HFFc6 (cell line): ENCODE measurements around the gene CACNG1. TPM values are rescaled to one million over a fixed set of nuclear protein-coding genes. Genes with fewer than 3 reads are reported as not detected.
"Not testable (repeated sequence)": the region's sequence is repeated elsewhere in the genome, so short reads cannot be mapped to it uniquely, and the experiment has no call there.

Experiments used
- DNase-seq: peaks from one replicate; pipeline ENCODE4 v3.0.0-alpha.2; 2018
- H3K27ac Mint-ChIP-seq: 2 replicates; pipeline ENCODE4 v1.8.0; 2020; ENCODE audit warnings: mild to moderate bottlenecking, mixed read lengths
- H3K27me3 Mint-ChIP-seq: 2 replicates; pipeline ENCODE4 v1.8.0; 2021; ENCODE audit warnings: mild to moderate bottlenecking, moderate library complexity, mixed read lengths; ENCODE audit not compliant: insufficient read depth
- H3K36me3 Mint-ChIP-seq: 2 replicates; pipeline ENCODE4 v1.8.0; 2021; ENCODE audit warnings: low read depth, mixed read lengths
- H3K4me1 Mint-ChIP-seq: 2 replicates; pipeline ENCODE4 v1.8.0; 2020; ENCODE audit warnings: low read depth, mixed read lengths
- H3K4me3 Mint-ChIP-seq: 2 replicates; pipeline ENCODE4 v1.8.0; 2020; ENCODE audit warnings: mild to moderate bottlenecking, moderate library complexity, mixed read lengths
- H3K9me3 Mint-ChIP-seq: 2 replicates; pipeline ENCODE4 v1.8.0; 2020; ENCODE audit warnings: mild to moderate bottlenecking, mixed read lengths
- total RNA-seq, 6 experiments: library from RNA; stranded (reverse); fragmentation: NEBNext Ultra II Directional; extraction: Animal tissue kit (Norgen Biotek cat#: 25700); gene quantifications; 2 replicates in 1 of 6; 3 replicates in 5 of 6; pipeline ENCODE4 v1.2.3, GENCODE V29; 2021
- TF ChIP-seq, protein P1 (sequence below): fragments of 200-600 bp; sonication (generic); IDR thresholded peaks from 2 replicates; pipeline ENCODE4 v1.5.0; 2021; ENCODE audit warnings: antibody characterized with exemption, mild to moderate bottlenecking

Gene CACNG1
- total RNA-seq, 6 experiments from 2014 or later = not detected

DNA sequence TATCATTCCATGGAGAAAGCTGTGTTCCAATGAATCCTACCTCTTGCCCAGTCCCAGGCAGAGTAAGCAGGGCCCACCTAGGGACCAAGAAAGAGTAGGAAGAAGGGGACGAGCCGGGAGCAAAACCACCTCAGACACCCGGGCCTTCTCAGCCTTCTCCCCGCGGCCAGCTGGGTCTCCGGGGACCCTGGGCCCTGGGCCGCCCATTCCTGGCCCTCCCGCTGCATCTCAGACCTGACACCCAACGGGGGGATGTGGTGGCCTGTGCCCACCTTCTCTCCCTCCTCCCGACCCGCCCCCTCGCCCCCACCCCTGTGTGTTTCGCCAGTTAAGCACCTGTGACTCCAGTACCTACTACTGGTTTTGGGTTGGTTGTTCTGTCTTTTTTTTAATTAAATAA is 11.4 kb upstream of the CACNG1 start:
- H3K36me3 Mint-ChIP-seq = no peaks in the 10 kb centered on the region
- H3K27ac Mint-ChIP-seq = no peak overlapping the region
- no peaks in the 10 kb centered on the region for H3K4me1 Mint-ChIP-seq
- H3K4me3 Mint-ChIP-seq = no peak overlapping the region
- TF ChIP-seq, protein P1, sequence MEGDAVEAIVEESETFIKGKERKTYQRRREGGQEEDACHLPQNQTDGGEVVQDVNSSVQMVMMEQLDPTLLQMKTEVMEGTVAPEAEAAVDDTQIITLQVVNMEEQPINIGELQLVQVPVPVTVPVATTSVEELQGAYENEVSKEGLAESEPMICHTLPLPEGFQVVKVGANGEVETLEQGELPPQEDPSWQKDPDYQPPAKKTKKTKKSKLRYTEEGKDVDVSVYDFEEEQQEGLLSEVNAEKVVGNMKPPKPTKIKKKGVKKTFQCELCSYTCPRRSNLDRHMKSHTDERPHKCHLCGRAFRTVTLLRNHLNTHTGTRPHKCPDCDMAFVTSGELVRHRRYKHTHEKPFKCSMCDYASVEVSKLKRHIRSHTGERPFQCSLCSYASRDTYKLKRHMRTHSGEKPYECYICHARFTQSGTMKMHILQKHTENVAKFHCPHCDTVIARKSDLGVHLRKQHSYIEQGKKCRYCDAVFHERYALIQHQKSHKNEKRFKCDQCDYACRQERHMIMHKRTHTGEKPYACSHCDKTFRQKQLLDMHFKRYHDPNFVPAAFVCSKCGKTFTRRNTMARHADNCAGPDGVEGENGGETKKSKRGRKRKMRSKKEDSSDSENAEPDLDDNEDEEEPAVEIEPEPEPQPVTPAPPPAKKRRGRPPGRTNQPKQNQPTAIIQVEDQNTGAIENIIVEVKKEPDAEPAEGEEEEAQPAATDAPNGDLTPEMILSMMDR = no peak
- peaks cover 31% of the 10 kb centered on the region for H3K27me3 Mint-ChIP-seq
- H3K9me3 Mint-ChIP-seq = no peaks in the 10 kb centered on the region; the same call in 1 of the 2 replicates
- DNase-seq = no peak

DNA sequence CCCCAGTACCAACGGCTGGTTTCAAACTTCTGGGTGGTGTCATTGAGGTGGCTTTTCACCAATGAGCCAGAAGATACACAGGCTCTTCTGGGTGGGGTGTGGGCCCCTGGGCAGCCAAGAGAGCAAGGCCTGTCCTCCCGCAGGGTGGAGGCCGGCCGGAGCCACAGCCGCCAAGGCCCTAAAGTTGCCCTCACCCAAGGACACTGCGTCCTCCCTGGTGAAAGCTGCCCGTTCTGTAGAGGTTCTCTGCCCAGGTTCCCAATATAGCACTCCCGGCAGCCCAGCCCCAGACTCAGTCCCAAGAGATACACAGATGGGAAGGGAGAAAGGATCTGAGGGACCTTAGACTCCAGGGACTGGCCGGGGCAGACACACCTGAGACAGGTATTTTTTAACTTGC is 10.7 kb upstream of the CACNG1 start:
- DNase-seq = no peak
- H3K4me1 Mint-ChIP-seq = no peaks in the 10 kb centered on the region
- H3K27ac Mint-ChIP-seq = no peak overlapping the region
- H3K27me3 Mint-ChIP-seq = peaks cover 34% of the 10 kb centered on the region
- TF ChIP-seq, protein P1 = no peak
- no peak overlapping the region for H3K4me3 Mint-ChIP-seq
- H3K36me3 Mint-ChIP-seq = no peaks in the 10 kb centered on the region
- H3K9me3 Mint-ChIP-seq = no peaks in the 10 kb centered on the region; the same call in 1 of the 2 replicates

DNA sequence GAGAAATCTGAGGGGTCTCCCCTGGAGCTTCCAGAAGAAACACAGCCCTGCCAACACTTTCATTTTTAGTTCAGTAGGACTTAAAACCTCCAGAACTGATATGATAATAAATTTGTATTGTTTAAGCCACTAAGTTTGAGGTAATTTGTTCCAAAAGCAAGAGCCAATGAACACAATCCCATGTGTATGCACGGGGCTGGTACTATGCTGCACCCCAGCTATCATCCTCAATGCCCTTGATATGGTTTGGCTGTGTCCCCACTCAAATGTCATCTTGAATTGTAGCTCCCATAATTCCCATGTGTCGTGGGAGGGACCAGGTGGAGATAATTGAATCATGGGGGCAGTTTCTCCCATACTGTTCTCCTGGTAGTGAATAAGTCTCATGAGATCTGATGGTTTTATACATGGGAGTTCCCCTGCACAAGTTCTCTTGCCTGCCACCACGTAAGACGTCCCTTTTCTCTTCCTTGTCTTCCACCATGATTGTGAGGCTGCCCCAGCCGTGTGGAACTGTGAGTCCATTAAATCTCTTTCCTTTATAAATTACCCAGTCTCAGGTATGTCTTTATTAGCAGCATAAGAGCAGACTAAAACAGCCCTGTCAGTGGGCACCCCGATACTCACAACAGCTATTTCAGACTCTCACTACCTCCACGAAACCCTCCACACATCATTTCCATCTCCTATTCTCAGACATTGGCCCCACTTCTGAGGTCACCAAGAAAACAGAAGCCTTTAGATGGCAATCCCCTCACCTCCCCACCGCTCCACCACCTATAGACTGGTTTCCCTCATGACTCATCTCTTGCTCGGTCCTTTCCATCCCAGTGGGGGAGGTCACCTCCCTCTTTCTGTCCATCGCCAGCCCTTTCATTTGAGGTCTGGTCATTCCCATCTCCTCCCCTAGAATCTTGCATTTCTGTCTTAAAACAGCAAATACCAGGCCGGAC is 8.9 kb upstream of the CACNG1 start:
- TF ChIP-seq, protein P1 = no peak
- Mint-ChIP-seq H3K27me3 (peaks cover 31% of the 10 kb centered on the region), H3K9me3 (no peaks in the 10 kb centered on the region; the same call in 1 of the 2 replicates), H3K36me3 (no peaks in the 10 kb centered on the region), H3K4me1 (no peaks in the 10 kb centered on the region), H3K4me3 (no peak overlapping the region), H3K27ac (no peak overlapping the region)
- no peak for DNase-seq

DNA sequence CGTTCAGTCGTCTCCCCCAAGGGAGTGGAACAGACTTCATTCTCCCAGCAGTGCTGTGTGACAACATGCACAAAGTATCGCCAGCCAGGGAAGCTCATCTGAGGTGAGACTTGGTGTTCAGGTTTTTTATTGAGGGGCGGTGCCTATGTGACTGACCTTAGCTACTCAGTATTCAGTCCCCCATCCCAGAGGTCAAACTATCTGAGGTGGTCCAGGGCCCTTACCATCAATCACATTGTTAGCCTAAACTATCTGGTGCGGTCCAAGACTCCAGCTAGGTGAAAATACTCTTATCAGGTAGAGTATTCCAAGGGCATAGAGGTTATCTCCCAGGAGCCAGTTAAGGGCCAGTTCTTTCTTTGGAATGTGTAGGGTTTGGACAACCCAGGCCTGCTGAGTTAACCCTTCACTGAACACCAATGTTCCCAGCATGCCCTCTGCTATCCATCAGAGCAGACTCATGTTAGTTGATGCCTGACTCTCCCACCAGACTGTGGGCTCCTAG is 5.4 kb upstream of the CACNG1 start:
- no peaks in the 10 kb centered on the region for H3K4me1 Mint-ChIP-seq
- no peak overlapping the region for H3K4me3 Mint-ChIP-seq
- peaks cover 25% of the 10 kb centered on the region for H3K27me3 Mint-ChIP-seq
- H3K27ac Mint-ChIP-seq = no peak overlapping the region
- no peaks in the 10 kb centered on the region for H3K36me3 Mint-ChIP-seq
- DNase-seq = no peak
- TF ChIP-seq, protein P1 = no peak
- H3K9me3 Mint-ChIP-seq = no peaks in the 10 kb centered on the region; the same call in none of the 2 replicates

DNA sequence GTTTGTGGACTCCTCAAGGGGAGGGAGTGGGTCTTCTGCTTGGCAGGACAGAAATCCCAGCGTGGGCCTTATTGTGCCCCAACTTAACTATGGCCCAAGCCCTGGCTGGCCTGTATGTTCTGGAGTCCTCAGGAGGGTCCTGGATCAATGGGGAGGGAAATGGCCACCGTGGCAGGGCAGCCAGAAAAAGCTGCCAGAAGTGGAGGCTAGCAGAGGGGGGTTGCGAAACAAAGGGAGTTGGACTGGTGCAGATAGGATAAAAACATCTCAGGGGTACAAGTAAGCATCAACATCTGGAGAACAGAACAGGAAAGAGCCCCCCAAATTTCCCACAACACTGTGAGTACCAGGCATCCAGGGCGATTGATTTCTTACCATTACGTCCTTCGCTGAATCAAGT is 3.7 kb upstream of the CACNG1 start:
- H3K4me3 Mint-ChIP-seq = no peak overlapping the region
- no peaks in the 10 kb centered on the region; the same call in none of the 2 replicates for H3K9me3 Mint-ChIP-seq
- no peak overlapping the region for H3K27ac Mint-ChIP-seq
- no peaks in the 10 kb centered on the region for H3K36me3 Mint-ChIP-seq
- peaks cover 16% of the 10 kb centered on the region for H3K27me3 Mint-ChIP-seq
- H3K4me1 Mint-ChIP-seq = no peaks in the 10 kb centered on the region
- TF ChIP-seq, protein P1 = no peak
- no peak for DNase-seq

DNA sequence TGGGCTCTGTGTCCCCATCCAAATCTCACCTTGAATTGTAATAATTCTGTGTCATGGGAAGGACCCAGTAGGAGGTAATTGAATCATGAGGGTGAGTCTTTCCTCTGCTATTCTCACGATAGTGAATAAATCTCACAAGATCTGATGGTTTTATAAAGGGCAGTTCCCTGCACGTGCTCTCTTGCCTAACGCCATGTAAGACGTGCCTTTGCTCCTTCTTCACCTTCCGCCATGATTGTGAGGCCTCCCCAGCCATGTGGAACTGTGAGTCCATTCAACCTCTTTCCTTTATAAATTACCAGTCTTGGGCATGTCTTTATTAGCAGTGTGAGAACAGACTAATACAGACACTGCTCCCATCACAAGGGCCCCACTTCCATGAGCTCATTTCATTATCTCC is 3.2 kb upstream of the CACNG1 start:
- peaks cover 17% of the 10 kb centered on the region for H3K27me3 Mint-ChIP-seq
- not testable (repeated sequence) for H3K27ac Mint-ChIP-seq, H3K4me1 Mint-ChIP-seq, H3K9me3 Mint-ChIP-seq, DNase-seq, H3K36me3 Mint-ChIP-seq, H3K4me3 Mint-ChIP-seq
